Hepatic stellate cell (primary cell): Measurements from ENCODE around the gene NUP214.
"Not testable (repeated sequence)": the region's sequence is repeated elsewhere in the genome, so short reads cannot be mapped to it uniquely, and the experiment has no call there.

Experiments used
- DNase-seq: peaks from one replicate; pipeline ENCODE4 v3.0.0; 2011; ENCODE audit warnings: low spot score

Gene NUP214

GRCh38 chr9:131116281-131117120, 8.9 kb upstream of the NUP214 start:
- no peak for DNase-seq

DNA sequence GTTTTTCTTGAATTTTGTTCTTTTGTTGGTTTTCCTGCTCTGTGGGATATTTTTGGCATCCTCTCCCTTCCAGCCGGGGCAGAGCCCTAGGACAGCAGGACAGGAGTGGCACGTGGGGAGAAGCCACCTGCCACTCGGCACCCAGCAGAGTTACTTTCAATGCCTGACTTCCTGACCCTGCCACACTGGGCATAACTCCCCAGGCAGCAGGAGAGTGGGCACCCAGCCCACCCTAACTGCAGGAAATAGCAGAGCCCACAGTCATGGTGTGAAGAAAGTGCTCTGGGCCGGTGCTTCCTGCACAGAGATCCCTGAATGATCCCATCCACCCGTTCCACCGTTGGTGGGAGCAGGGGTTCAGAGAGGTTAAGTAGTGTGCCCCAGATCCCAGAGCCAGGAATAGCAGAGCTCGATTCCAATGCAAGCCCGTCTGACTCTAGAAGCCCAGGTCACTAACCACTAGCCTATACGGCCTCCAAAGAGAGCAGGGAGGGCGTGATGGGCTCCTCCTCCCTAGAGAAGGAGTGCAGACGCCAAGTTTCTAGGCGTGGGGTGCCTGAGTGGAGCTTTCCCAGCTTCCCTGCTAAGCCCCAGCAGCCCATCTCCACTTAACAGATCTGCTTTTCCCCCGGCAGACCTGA, 8.1 kb upstream of the NUP214 start:
- DNase-seq: no peak

- no peak for DNase-seq
These were observed 7.6 kb upstream of the NUP214 start for GRCh38 chr9:131117762-131118145.

- DNase-seq: no peak
These were observed 5.8 kb upstream of the NUP214 start for GRCh38 chr9:131119600-131119999.

DNA sequence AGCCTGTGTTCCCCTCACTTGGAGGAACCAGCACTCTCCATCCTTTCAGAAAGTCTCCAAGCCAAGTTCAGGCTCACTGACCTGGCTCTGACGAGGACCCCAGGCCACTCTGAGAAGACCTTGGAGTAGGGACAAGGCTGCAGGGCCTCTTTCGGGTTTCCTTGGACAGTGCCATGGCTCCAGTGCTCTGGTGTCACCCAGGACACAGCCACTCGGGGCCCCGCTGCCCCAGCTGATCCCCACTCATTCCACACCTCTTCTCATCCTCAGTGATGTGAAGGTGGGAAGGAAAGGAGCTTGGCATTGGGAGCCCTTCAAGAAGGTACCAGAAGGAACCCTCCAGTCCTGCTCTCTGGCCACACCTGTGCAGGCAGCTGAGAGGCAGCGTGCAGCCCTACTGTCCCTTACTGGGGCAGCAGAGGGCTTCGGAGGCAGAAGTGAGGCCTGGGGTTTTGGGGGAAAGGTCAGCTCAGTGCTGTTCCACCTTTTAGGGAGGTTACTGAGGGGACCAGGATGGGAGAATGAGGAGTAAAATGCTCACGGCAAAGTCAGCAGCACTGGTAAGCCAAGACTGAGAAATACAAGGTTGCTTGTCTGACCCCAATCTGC, 4.7 kb upstream of the NUP214 start:
- DNase-seq: no peak

GRCh38 chr9:131121346-131121745, 4.0 kb upstream of the NUP214 start:
- no peak for DNase-seq

DNA sequence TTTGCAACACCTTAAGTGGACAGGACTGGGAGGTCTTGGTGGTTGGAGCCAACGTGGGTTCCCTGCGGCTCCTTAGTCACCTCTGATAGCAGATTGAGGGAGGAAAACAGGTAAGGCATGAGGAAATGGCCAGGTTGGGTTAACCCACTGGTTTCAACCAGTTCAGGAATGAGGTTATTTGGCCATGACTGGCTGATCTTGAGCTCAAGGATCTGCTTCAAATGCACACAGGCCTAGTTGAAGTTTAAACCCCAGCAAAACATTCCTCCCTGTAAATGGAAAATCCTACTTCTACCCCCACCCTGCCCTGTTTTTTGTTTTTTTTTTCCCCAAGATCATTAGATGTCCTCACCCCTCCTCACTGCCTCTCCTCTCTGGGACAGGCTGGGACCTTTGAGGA, 3.2 kb upstream of the NUP214 start:
- no peak for DNase-seq

GRCh38 chr9:131125038-131125287, 423 bp upstream of the NUP214 start:
- DNase-seq: no peak

- DNase-seq: no peak
These were observed 657 bp downstream of the NUP214 start for GRCh38 chr9:131126059-131126426.

DNA sequence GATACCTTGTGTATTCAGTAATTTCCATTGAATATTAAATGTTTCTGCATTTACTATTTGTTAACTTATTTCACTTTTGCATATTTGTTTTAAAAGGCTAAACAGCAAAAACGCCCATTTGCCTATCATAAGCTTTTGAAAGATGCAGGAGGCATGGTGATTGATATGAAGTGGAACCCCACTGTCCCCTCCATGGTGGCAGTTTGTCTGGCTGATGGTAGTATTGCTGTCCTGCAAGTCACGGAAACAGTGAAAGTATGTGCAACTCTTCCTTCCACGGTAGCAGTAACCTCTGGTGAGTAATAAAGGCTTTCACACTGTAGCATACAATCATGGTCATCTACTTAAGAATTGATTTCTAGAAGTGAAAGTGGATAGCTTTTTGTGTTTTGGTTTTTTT, 3.8 kb downstream of the NUP214 start:
- no peak for DNase-seq

GRCh38 chr9:131138676-131139075, 13.3 kb downstream of the NUP214 start:
- no peak for DNase-seq

- DNase-seq: no peak
These were observed 14.7 kb downstream of the NUP214 start for GRCh38 chr9:131140112-131140511.

- no peak for DNase-seq
These were observed 15.2 kb downstream of the NUP214 start for GRCh38 chr9:131140550-131140949.

DNA sequence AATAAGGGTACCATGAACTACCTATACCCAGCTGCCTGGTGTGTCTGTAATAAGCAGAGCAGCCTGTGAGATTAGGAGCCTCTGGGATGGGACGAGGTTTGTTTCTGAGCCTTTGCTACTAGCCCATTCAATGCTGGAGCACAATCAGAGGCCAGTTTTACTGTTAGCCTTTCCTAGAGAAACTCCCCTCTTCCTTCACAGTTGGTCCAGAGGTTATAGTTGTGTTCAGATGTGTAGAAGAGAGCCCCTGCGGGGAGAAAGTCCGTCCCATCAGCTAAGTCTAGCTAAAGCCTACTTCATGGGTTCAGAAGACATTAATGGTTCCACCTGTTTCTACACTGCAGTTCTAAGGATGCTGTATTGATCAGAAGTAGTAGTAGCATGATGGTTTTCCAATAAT, 16.8 kb downstream of the NUP214 start:
- no peak for DNase-seq

DNA sequence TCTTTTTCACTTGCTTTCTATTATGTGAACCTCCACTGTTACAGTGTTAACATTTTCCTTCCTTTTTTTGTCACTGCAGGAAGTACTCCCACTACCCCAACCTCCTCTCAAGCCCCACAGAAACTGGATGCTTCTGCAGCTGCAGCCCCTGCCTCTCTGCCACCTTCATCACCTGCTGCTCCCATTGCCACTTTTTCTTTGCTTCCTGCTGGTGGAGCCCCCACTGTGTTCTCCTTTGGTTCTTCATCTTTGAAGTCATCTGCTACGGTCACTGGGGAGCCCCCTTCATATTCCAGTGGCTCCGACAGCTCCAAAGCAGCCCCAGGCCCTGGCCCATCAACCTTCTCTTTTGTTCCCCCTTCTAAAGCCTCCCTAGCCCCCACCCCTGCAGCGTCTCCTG, 18.8 kb downstream of the NUP214 start:
- no peak for DNase-seq

DNA sequence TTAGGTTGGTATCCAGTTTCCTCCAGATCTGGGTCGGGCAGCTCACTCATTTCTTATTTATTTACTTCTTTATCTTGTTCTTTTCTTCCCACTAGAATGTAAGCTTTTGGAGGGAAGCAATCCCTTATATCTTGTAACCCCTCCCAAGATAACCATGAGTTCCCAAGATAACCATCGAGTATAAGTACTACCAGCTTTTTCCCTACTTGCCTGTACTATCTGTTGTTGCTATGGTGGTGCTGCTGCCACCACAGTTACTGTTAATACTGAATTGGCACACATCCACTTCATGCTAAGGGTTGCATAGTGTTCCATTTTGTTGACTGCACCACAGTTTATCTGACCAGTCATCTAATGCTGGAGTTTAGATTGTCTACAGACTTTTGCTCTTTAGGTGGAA, 19.9 kb downstream of the NUP214 start:
- no peak for DNase-seq

- no peak for DNase-seq
These were observed 20.8 kb downstream of the NUP214 start for GRCh38 chr9:131146186-131146585.

- DNase-seq: no peak
These were observed 22.9 kb downstream of the NUP214 start for GRCh38 chr9:131148276-131148675.

DNA sequence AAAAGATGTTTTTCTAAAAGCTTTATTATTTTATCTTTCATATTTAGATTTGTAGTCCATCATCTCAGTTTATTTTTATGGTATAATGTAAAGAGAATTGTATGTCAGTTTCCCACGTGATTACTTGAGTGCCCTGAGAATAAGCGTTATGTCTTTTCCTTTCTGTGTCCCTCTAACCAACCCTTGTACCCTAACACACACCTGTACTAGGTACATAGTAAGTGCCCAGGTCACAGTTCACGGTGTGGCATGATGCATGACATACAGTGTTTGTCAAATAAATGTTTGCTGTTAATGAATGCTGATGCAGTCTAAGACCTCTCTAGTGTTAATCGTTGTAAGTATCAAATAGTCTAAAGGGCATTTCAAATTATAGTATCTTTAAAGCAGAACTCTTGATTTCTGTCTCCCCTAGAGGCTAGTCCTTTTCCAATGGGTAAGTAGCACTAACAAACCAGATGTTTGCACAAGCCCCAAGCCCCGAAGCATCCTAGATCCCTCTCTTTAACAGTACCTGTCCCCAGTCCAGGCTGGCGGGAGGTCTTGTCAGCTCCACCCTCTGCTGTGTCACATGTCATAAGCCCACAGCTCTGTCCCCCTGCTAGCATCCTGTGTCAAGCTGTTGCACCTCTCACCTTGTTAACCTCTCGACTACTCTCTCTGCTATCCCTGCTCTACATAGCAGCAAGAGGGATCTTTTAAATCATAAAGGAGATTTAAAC, 23.7 kb downstream of the NUP214 start:
- no peak for DNase-seq

GRCh38 chr9:131149688-131150053, 24.3 kb downstream of the NUP214 start:
- no peak for DNase-seq

DNA sequence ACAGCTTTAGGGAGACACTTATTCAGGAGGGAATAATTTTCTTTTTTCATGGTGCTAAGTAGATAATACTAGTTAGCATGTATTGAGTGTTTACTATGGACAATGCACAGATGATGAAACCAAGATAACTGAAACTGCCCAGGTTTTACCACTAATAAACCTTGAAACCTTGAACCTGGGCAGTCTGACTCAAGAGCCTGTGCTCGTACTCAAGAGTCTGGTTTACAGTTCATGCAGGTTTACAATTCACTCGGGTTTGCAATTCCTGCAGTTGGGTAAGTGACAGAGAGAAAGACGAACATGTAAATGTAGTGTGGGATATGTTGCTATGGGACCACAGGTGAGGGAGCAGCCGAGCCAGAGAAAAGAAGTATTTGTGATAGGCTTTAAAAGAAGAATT, 28.2 kb downstream of the NUP214 start:
- no peak for DNase-seq

DNA sequence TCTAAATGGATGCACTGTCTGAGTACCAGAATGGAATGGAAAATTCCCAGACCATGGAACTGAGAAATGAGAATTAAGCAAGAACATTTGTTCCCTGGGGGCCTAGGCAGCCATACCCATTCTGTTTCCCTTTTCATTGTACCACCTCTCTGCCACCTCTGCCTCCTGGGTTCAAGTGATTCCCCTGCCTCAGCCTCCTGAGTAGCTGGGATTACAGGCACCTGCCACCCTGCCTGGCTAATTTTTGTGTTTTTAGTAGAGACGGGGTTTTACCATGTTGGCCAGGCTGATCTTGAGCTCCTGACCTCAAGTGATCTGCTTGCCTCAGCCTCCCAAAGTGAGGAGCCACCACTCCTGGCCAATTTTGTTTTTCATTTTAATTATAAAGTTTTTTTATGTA, 33.3 kb downstream of the NUP214 start:
- DNase-seq: not testable (repeated sequence)

DNA sequence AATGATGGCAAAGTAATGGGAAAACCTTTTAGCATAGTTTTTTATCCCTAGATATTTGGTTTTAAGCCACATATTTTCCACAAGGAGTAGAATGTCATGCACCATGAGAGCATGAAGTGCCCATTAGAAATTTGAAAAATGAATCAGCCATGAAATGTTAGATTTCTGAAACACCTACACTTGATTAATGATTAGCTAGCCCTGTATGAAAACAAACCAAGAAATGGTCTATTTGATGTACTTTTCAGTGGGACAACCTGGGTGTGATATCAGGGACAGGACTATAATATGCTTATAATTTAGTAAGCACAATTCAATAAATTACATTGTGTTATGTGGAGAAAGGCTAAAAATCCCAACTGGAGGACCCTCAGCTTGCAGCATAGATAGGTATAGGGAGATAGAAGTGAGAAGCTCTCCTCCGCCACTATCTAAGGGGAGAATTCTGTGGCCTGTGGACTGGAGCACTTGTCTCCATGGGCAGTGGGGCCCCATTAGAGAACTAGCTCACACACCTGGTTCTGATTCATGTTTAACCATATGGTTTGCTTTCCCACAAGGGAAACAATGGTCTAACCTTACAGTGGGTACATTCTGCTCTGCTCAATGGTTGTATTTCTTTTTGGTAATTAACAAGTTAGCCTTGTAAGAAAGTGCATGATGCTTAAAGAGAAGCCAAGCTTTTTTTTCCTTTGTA, 35.2 kb downstream of the NUP214 start:
- DNase-seq: no peak
